GM12872 (cell line): ENCODE measurements around the gene FAM210B.

Experiments
- CTCF ChIP-seq: IDR thresholded peaks from 3 replicates; pipeline ENCODE4 v1.5.1; 2011; ENCODE audit warnings: low read depth, mild to moderate bottlenecking, low read length, moderate library complexity; ENCODE audit not compliant: insufficient read depth

The FAM210B gene

DNA sequence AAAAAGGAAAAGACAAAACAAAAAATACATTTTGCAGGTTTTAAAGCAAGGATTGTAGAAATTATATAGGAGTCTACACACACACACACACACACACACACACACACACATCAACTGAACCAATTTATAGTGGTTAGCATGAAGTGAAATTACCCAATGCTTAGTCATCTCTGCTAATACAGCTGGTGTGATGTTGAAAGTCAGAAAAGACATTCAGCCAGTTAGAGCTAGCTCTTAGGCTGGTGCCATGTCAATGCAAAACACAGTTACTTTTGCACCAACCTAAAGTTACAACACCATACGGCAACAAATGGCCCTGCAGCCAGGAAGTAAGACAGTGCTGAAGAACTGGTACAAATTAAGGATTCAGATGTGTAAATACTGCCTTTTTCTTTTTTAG lies 15.2 kb downstream of the FAM210B start:
- TF ChIP-seq CTCF, result no peak

DNA sequence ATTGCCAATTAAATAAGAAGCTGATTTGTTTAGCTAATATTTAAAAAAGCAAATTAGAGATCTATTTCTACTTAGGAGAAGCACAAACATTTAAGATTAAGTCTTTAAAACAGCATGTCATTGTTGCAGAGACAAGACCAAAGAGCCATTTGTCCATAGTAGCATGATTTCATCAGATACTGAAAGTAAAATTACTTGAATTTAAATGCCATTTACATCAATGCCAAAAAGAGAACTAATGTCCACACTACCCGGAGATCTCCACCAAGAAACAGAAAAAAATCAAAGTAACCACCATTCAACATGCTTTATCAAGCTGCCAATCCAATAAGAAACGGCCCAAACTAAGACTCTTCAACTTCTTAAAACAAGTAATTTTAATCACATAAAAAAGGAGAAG lies 17.6 kb downstream of the FAM210B start:
- no peak for TF ChIP-seq CTCF

DNA sequence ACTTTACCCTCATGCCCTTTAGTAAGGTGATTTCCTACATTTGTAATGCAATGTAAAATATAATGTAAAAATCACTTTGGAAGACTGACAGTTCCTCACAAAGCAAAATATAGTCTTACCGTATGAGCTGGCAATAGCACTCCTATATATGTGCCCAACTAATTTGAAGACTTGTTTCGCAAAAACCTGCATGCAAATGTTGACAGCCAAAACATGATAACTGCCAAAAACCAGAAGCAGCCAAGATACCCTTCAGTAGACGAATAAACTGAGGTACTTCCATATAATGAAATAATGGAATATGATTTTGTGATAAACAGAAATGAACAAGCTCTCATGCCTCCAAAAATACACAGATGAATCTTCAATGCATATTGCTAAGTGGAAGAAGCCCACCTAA lies 19.6 kb downstream of the FAM210B start:
- no peak for TF ChIP-seq CTCF

GRCh38 chr20:56380375-56380774 lies 21.6 kb downstream of the FAM210B start:
- no peak for TF ChIP-seq CTCF

- no peak for TF ChIP-seq CTCF
Observed at GRCh38 chr20:56381501-56381900, 22.7 kb downstream of the FAM210B start.

DNA sequence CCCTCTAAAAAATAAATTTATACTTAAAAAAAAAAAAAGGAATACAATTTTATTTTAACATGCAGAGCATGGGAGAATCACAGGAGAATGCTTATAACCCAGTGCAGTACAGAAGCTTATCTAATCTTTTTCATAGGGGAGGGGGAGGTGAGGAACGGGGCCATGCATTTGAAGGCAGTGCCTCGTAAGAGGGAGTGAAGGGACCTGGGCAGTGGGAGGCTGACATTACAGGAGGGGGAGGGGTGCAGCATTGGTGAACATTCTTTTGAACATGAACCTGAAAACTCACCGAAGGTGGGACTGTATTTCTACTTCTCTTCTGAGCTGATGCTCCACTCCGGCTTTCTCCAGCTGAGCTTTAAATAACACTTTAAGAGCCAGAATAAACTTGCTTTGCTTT lies 23.9 kb downstream of the FAM210B start:
- no peak for TF ChIP-seq CTCF

DNA sequence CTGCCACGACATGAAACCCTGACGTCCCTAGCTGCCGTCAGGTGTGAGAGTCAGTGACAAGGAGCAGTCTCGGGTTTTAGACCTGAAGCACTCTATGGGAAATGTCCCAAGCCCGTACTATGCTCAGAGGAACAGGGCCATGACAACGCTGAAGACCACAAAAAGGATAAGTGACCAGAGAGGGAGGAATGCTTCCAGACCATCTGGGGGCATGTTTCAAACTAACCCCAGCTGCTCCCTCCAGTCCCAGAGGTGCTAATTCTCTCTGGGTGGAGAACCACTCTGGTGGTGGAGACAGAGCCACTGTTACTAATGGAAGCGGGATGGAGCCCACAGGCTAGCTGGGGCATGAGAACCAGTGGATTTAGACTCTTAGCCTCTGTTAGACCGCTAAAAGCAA lies 24.6 kb downstream of the FAM210B start:
- TF ChIP-seq CTCF, result no peak

GRCh38 chr20:56385130-56385529 lies 26.4 kb downstream of the FAM210B start:
- TF ChIP-seq CTCF, result no peak
